ENCODE measurements around the gene SYP.
"Not testable (repeated sequence)": the region's sequence is repeated elsewhere in the genome, so short reads cannot be mapped to it uniquely, and the experiment has no call there.

Gene SYP

GRCh38 chrX:49175435-49176274 is 24.3 kb downstream of the SYP start:
- H3K9ac ChIP-seq (ENCODE audit: insufficient read length) = no peak overlapping the region
- H3K27ac ChIP-seq = no peak overlapping the region
- no peaks in the 10 kb centered on the region for H3K9me3 ChIP-seq (ENCODE audit: low read depth, low read length)
- H3K4me3 ChIP-seq = no peak overlapping the region
- DNase-seq (ENCODE audit: low read depth, low spot score) = no peak
- TF ChIP-seq FOXP2 (optimal IDR thresholded peaks at IDR 0.05; ENCODE audit: control extremely low read depth, extremely low read length, insufficient read depth) (no peak), POLR2AphosphoS5 (IDR thresholded peaks at IDR 0.05; ENCODE audit: borderline replicate concordance, low read depth, low read length) (no peak), EZH2 (IDR thresholded peaks at IDR 0.05) (no peak)
- peaks cover 14% of the 10 kb centered on the region; the same call in 1 of the 2 replicates for H3K36me3 ChIP-seq (ENCODE audit: insufficient read depth, low read length)

GRCh38 chrX:49174723-49175122 is 25.3 kb downstream of the SYP start:
- TF ChIP-seq POLR2AphosphoS5 (IDR thresholded peaks at IDR 0.05; ENCODE audit: borderline replicate concordance, low read depth, low read length) (no peak), EZH2 (IDR thresholded peaks at IDR 0.05) (no peak), FOXP2 (optimal IDR thresholded peaks at IDR 0.05; ENCODE audit: control extremely low read depth, extremely low read length, insufficient read depth) (no peak)
- DNase-seq (ENCODE audit: low read depth, low spot score) = no peak
- H3K27ac ChIP-seq = no peak overlapping the region
- peaks cover 14% of the 10 kb centered on the region; the same call in 1 of the 2 replicates for H3K36me3 ChIP-seq (ENCODE audit: insufficient read depth, low read length)
- no peak overlapping the region for H3K4me3 ChIP-seq
- no peak overlapping the region for H3K9ac ChIP-seq (ENCODE audit: insufficient read length)
- no peaks in the 10 kb centered on the region for H3K9me3 ChIP-seq (ENCODE audit: low read depth, low read length)

- H3K9me3 ChIP-seq (ENCODE audit: low read depth, low read length); H3K9ac ChIP-seq (ENCODE audit: insufficient read length); DNase-seq (ENCODE audit: low read depth, low spot score); H3K27ac ChIP-seq: not testable (repeated sequence)
- peak overlapping the region; percentile 82; the same call in 1 of the 2 replicates for H3K4me3 ChIP-seq
- peaks cover 14% of the 10 kb centered on the region; the same call in 1 of the 2 replicates for H3K36me3 ChIP-seq (ENCODE audit: insufficient read depth, low read length)
Measured at GRCh38 chrX:49173544-49173943, 26.4 kb downstream of the SYP start.

GRCh38 chrX:49172280-49172780 is 27.7 kb downstream of the SYP start:
- no peak for DNase-seq (ENCODE audit: low read depth, low spot score)
- Histone ChIP-seq H3K9ac (ENCODE audit: insufficient read length) (peak overlapping the region; percentile 75), H3K36me3 (ENCODE audit: insufficient read depth, low read length) (peaks cover 14% of the 10 kb centered on the region; the same call in 1 of the 2 replicates), H3K9me3 (ENCODE audit: low read depth, low read length) (no peaks in the 10 kb centered on the region), H3K4me3 (peak overlapping the region; percentile 82), H3K27ac (peak overlapping the region; percentile 57; the same call in 1 of the 2 replicates)
- TF ChIP-seq FOXP2 (optimal IDR thresholded peaks at IDR 0.05; ENCODE audit: control extremely low read depth, extremely low read length, insufficient read depth) = no peak
- TF ChIP-seq POLR2AphosphoS5 (IDR thresholded peaks at IDR 0.05; ENCODE audit: borderline replicate concordance, low read depth, low read length) = peak; percentile 36; the same call in 1 of the 2 replicates
- no peak for TF ChIP-seq EZH2 (IDR thresholded peaks at IDR 0.05)

GRCh38 chrX:49171752-49172279 is 28.2 kb downstream of the SYP start, which contains the start of gene PLP2:
Gene PLP2, plus strand, starts transcription at chrX:49171898. Its CDS starts 103 bp downstream, at chrX:49172001.
- TF ChIP-seq EZH2 (IDR thresholded peaks at IDR 0.05) = no peak
- TF ChIP-seq POLR2AphosphoS5 (IDR thresholded peaks at IDR 0.05; ENCODE audit: borderline replicate concordance, low read depth, low read length) = peak; percentile 48; the same call in 1 of the 2 replicates
- H3K9me3 ChIP-seq (ENCODE audit: low read depth, low read length) = no peaks in the 10 kb centered on the region
- peak within 1 kb of the TSS; percentile 82 for H3K4me3 ChIP-seq
- peak within 1 kb of the TSS; percentile 75 for H3K9ac ChIP-seq (ENCODE audit: insufficient read length)
- H3K27ac ChIP-seq = peak within 1 kb of the TSS; percentile 57; the same call in 1 of the 2 replicates
- peaks cover 14% of the 10 kb centered on the region; the same call in 1 of the 2 replicates for H3K36me3 ChIP-seq (ENCODE audit: insufficient read depth, low read length)
- no peak for DNase-seq (ENCODE audit: low read depth, low spot score)

GRCh38 chrX:49167740-49168108 is 32.3 kb downstream of the SYP start:
- no peak for DNase-seq (ENCODE audit: low read depth, low spot score)
- H3K9ac ChIP-seq (ENCODE audit: insufficient read length) = no peak overlapping the region
- H3K9me3 ChIP-seq (ENCODE audit: low read depth, low read length) = no peaks in the 10 kb centered on the region
- no peak overlapping the region for H3K4me3 ChIP-seq
- no peak for TF ChIP-seq POLR2AphosphoS5 (IDR thresholded peaks at IDR 0.05; ENCODE audit: borderline replicate concordance, low read depth, low read length)
- TF ChIP-seq EZH2 (IDR thresholded peaks at IDR 0.05) = no peak
- TF ChIP-seq FOXP2 (optimal IDR thresholded peaks at IDR 0.05; ENCODE audit: control extremely low read depth, extremely low read length, insufficient read depth) = no peak
- H3K27ac ChIP-seq = no peak overlapping the region
- H3K36me3 ChIP-seq (ENCODE audit: insufficient read depth, low read length) = no peaks in the 10 kb centered on the region

GRCh38 chrX:49166914-49167739 is 32.9 kb downstream of the SYP start:
- no peaks in the 10 kb centered on the region for H3K9me3 ChIP-seq (ENCODE audit: low read depth, low read length)
- no peak overlapping the region for H3K4me3 ChIP-seq
- no peak for TF ChIP-seq POLR2AphosphoS5 (IDR thresholded peaks at IDR 0.05; ENCODE audit: borderline replicate concordance, low read depth, low read length)
- TF ChIP-seq FOXP2 (optimal IDR thresholded peaks at IDR 0.05; ENCODE audit: control extremely low read depth, extremely low read length, insufficient read depth) = no peak
- no peak for TF ChIP-seq EZH2 (IDR thresholded peaks at IDR 0.05)
- no peaks in the 10 kb centered on the region for H3K36me3 ChIP-seq (ENCODE audit: insufficient read depth, low read length)
- no peak for DNase-seq (ENCODE audit: low read depth, low spot score)
- no peak overlapping the region for H3K27ac ChIP-seq
- no peak overlapping the region for H3K9ac ChIP-seq (ENCODE audit: insufficient read length)

Data from SK-N-MC (cell line).